GM18508 (cell line): Measurements from ENCODE around the gene AASDH.

Experiments used
- ATAC-seq: cut with Tn5 transposase; IDR thresholded peaks from one replicate; pipeline ENCODE4 v1.9.1; 2021; ENCODE audit warnings: moderate number of reproducible peaks; ENCODE audit not compliant: insufficient read depth, unreplicated experiment

The AASDH gene

GRCh38 chr4:56321251-56321650 lies 66.0 kb downstream of the AASDH start:
- ATAC-seq, result no peak

- ATAC-seq, result no peak
Observed at GRCh38 chr4:56320293-56320692, 67.0 kb downstream of the AASDH start.

- no peak for ATAC-seq
Observed at GRCh38 chr4:56318555-56318954, 68.7 kb downstream of the AASDH start.

GRCh38 chr4:56317749-56318148 lies 69.5 kb downstream of the AASDH start:
- ATAC-seq, result no peak

- no peak for ATAC-seq
Observed at GRCh38 chr4:56316011-56316650, 71.2 kb downstream of the AASDH start.

GRCh38 chr4:56315543-56315942 lies 71.7 kb downstream of the AASDH start:
- no peak for ATAC-seq

GRCh38 chr4:56315041-56315440 lies 72.2 kb downstream of the AASDH start:
- ATAC-seq, result no peak

GRCh38 chr4:56314207-56314915 lies 72.9 kb downstream of the AASDH start:
- no peak for ATAC-seq

- ATAC-seq, result no peak
Observed at GRCh38 chr4:56313132-56313531, 74.2 kb downstream of the AASDH start.

- ATAC-seq, result no peak
Observed at GRCh38 chr4:56311299-56311975, 75.9 kb downstream of the AASDH start.

GRCh38 chr4:56310401-56311125 lies 76.7 kb downstream of the AASDH start:
- no peak for ATAC-seq

- ATAC-seq, result no peak
Observed at GRCh38 chr4:56308384-56308783, 78.9 kb downstream of the AASDH start.

GRCh38 chr4:56307423-56307822 lies 79.9 kb downstream of the AASDH start:
- no peak for ATAC-seq

GRCh38 chr4:56305390-56305789 lies 81.9 kb downstream of the AASDH start:
- no peak for ATAC-seq

GRCh38 chr4:56303921-56304320 lies 83.4 kb downstream of the AASDH start:
- no peak for ATAC-seq

- ATAC-seq, result no peak
Observed at GRCh38 chr4:56302760-56303159, 84.5 kb downstream of the AASDH start.

GRCh38 chr4:56301997-56302496 lies 85.2 kb downstream of the AASDH start:
- no peak for ATAC-seq

GRCh38 chr4:56301181-56301996 lies 85.9 kb downstream of the AASDH start:
- peak; percentile 92 for ATAC-seq

GRCh38 chr4:56298236-56298635 lies 89.1 kb downstream of the AASDH start:
- no peak for ATAC-seq

GRCh38 chr4:56297776-56298175 lies 89.5 kb downstream of the AASDH start:
- ATAC-seq, result no peak
